DMS53 (cell line): ENCODE data around the gene TPM1.
"Not testable (repeated sequence)": the region's sequence is repeated elsewhere in the genome, so short reads cannot be mapped to it uniquely, and the experiment has no call there.

Source experiments
- DNase-seq: peaks from one replicate; lab custom pipeline; 2025; lab: John Stamatoyannopoulos, UW

TPM1 gene

GRCh38 chr15:63041974-63042876, at the start of gene TPM1:
Gene TPM1 (plus strand): TSS chr15:63042747. CDS start chr15:63042830, 83 bp downstream.
- peak; percentile 53 for DNase-seq

GRCh38 chr15:62993066-62993465, 49.5 kb upstream of the TPM1 start:
- no peak for DNase-seq

DNA sequence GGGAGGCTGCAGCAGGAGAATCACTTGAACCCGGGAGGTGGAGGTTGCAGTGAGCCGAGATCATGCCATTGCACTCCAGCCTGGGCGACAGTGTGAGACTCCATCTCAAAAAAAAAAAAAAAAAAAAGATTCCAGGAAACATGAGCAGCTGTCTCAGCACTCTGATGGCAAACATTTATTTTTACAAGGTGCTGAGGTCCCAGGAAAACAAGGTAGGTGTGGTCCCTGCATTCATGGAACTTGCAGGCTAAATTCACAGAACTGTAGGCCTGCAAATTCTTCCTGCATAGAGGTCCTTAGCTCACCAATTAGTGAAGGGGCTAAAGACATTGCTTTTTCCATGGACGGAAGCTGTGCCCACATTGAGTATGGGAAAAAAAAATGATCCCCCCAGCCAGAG, 48.9 kb upstream of the TPM1 start:
- not testable (repeated sequence) for DNase-seq

- DNase-seq: no peak
These were observed 48.1 kb upstream of the TPM1 start for GRCh38 chr15:62994439-62994838.

DNA sequence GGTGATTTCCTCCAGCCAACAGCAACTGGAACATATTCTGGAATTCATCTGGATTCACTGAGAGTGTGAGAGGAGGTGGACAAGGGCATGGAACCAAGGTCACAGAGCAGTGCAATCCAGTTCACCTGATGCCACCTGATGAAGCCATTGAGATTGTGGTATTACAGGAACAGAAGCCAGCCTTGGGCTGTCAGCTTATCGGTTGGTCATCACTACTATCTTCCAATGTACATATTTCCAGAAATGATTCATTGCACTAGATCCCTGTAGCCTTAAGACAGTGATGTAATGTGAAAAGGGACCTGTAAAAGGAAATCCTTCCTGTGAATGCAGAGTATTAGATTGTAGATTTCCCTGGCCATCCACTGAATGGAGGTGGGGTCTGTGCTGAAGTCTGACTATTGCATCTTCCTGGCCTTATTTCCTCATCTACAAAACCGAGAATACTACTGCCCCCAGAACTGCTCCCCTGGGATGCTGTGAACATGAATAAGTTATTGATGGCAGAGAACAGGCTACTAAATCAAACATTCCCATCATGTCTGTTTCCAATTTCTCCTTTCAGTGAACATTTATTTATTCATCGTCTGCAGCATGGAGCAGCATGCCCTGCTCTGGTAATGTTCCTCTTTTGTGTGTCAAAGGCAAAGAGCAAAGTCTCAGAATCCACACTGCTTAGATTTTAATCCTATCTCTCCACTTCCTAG, 47.4 kb upstream of the TPM1 start:
- no peak for DNase-seq

- DNase-seq: no peak
These were observed 45.1 kb upstream of the TPM1 start for GRCh38 chr15:62997441-62997840.

- DNase-seq: peak; percentile 22
These were observed 44.2 kb upstream of the TPM1 start for GRCh38 chr15:62998262-62998890.

GRCh38 chr15:62999178-62999577, 43.4 kb upstream of the TPM1 start:
- no peak for DNase-seq

GRCh38 chr15:62999923-63000561, 42.5 kb upstream of the TPM1 start:
- no peak for DNase-seq

- DNase-seq: no peak
These were observed 41.8 kb upstream of the TPM1 start for GRCh38 chr15:63000706-63001105.

GRCh38 chr15:63004211-63004610, 38.3 kb upstream of the TPM1 start:
- DNase-seq: no peak

- no peak for DNase-seq
These were observed 36.3 kb upstream of the TPM1 start for GRCh38 chr15:63006032-63006878.

GRCh38 chr15:63008333-63009049, 34.1 kb upstream of the TPM1 start:
- peak; percentile 6 for DNase-seq

- DNase-seq: peak; percentile 9
These were observed 32.2 kb upstream of the TPM1 start for GRCh38 chr15:63010386-63010785.

DNA sequence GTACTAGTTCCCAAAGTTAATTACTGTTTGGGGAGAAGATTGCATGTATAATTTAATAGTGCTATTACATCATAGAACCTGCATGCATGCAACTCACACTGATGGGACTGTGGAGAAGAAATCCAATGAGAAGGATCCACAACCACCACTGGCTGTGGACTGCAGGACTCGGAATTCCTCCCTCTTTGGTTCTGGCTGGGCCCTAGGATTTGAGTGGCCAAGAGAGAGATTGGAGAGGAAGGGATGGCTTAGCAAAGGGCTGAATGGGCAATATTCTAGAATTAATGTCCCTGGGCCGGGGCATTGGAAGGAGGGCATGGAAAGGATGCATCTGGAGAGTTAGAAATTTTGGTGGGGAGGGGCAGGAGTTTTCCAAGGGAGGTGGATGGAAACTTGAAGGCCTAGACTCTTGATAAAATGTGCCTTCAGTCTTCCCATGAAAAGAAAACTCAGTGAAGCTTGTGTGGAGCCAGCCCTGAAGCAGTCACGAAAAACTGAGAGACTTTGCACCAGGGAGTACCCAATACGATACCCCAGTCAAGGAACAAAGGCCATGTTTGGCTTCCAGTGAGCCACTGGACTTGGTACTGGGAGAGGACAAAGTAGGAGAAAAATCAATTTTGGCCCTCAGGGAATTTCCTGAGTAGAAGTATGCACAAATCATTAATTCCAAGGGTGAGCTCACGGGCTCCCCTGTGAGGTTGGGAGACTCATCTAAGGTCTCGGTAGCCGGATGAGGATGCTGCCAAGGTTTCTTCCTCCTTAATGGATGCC, 31.4 kb upstream of the TPM1 start:
- DNase-seq: no peak

DNA sequence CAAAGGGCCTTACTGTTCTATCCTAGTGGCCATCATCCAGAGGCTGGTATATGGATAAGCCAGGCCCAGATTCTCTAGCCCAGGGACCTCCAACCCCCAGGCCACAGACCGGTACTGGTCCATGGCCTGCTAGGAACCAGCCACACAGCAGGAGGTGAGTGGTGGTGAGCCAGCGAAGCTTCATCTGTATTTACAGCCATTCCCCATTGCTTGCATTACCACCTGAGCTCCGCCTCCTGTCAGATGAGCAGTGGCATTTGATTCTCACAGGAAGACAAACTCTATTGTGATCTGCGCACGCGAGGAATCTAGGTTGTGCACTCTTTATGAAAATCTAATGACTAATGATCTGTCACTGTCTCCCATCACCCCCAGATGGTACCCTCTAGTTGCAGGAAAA, 30.1 kb upstream of the TPM1 start:
- no peak for DNase-seq

DNA sequence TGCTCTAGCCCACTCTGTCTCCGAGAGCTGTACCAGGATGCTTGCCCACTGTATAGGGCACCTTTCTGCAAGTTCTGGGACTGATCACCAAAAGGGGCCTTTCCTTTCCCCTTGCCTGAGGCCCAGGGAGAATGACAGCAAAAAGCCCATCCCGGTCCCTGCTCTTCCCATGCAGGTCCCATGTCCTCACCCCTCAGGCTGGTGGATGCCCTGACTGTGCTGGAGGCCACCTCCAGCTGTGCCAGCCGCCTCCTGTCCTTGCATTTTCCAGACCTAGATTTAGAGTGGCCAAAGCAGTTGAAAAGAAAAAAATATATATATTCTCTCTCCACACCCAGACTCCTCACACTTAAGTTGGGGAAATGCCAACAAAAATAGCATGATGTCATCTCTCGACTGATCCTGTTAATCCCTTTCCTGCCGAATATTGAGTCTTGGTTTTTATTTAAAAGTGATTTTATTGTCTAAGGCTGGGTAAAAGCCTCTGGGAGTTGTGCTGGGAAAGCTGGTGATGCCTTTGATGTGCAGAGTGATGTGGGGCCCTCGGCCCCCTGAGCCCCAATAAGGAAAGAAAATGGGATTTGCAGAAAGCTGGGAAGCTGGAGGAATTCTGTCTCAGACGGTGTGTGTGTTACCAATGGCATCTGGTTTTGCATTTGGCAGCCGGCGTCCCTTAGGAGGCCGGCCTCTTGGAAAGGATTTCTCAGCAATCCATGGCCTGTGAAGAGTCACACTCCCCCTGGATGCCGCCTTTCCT, 29.3 kb upstream of the TPM1 start:
- DNase-seq: peak; percentile 25

GRCh38 chr15:63014578-63014977, 28.0 kb upstream of the TPM1 start:
- DNase-seq: no peak

DNA sequence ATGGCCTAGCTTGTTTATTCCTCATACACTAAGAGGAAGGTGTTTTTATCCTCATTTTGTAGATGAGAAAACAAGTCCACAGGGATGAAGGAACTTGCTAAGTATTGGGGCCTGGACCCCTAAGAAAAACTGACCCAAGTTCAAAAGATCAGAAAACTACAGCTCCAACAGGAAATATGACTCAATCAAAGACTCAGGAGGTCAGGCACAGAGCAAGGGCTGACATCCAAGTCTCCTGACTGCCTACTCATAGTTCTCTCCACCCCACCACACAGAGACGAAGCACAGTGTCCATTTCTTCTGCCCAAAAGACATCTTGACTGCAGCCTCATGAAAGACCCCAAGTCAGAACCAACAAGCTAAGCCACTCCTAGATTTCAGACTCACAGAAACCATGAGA, 26.9 kb upstream of the TPM1 start:
- no peak for DNase-seq
